GM13977 (cell line): ENCODE data around the gene ABHD1.

Experiments used
- DNase-seq: peaks from one replicate; pipeline ENCODE4 v3.0.0; 2012; ENCODE audit warnings: low spot score
- CTCF ChIP-seq: IDR thresholded peaks from 2 replicates; pipeline ENCODE4 v1.5.1; 2012; ENCODE audit warnings: mild to moderate bottlenecking, control low read depth; ENCODE audit not compliant: insufficient read depth; ENCODE audit errors: extremely low read depth, missing control alignments
- in situ Hi-C: fragments of 300-500 bp; cut with MboI; formaldehyde crosslinking; loops from one replicate; pipeline ENCODE4 v1.12.0; 2022; ENCODE audit warnings: low sequenced_read_pairs, low pct_unique_long_range_greater_than_20kb, mixed read lengths, inconsistent platforms; ENCODE audit not compliant: unreplicated experiment

The ABHD1 gene

GRCh38 chr2:27126252-27126710 lies 2.7 kb downstream of the ABHD1 start:
- DNase-seq, result no peak
- in situ Hi-C loops, result no loop called here
- no peak for TF ChIP-seq CTCF

GRCh38 chr2:27127883-27128667 lies 4.5 kb downstream of the ABHD1 start:
- DNase-seq, result no peak
- no peak for TF ChIP-seq CTCF
- in situ Hi-C loops, result no loop called here

GRCh38 chr2:27128668-27129571 lies 5.3 kb downstream of the ABHD1 start:
- no peak for DNase-seq
- in situ Hi-C loops, result no loop called here
- TF ChIP-seq CTCF, result no peak

GRCh38 chr2:27130396-27130795 lies 6.8 kb downstream of the ABHD1 start:
- in situ Hi-C loops, result no loop called here
- no peak for TF ChIP-seq CTCF
- DNase-seq, result no peak

GRCh38 chr2:27131429-27131828 lies 7.8 kb downstream of the ABHD1 start:
- in situ Hi-C loops, result no loop called here
- no peak for TF ChIP-seq CTCF
- no peak for DNase-seq

GRCh38 chr2:27133195-27133875 lies 9.7 kb downstream of the ABHD1 start:
- TF ChIP-seq CTCF, result no peak
- in situ Hi-C loops, result no loop called here
- no peak for DNase-seq
